ENCODE results near the gene ARSG. TPM values are rescaled to one million over a fixed set of nuclear protein-coding genes. Genes with fewer than 3 reads are reported as not detected.

The ARSG gene
- total and polyA plus RNA-seq, 2 of the 13 experiments (the other 11 are each of a cell fraction or from before 2014, with no cell fraction given): 3.7 to 15.2 TPM

DNA sequence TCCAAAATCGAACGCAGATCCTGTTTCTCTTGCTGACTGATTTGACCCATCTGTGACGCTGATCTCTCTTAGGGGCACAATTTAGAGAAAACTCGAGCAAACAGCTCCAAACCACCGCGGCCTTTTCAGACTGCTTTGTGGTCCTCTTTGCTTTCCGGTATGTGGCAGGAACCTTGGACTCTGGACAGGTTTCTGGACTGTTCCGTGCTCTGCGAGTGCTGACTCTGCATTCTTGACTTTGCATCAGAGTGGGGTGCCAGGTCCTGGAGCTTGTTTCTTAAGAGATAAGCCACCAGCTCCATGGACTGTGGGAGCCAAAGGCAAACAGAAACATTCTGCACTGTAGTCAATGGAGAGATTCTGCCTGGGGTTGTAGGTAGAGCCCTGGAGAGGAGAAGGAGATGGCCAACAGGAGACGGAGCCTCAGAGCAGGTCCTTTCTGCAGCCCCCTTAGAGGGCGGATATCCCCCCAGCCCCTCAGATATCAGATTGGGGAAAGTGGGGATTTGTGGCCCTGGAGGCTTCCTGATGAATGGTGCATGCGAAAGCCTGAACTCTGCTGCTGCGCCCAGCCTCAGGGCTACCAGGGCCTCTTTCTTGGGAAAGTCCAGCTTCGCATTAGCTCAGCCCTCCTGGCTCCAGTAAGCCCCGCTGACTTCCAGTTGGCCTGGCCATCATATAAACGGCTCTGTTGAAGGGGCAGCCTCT is 100.4 kb downstream of the ARSG start (continued):
- TF ChIP-seq PRDM4 (CRISPR knock-in tag; IDR thresholded peaks at IDR 0.05; ENCODE audit: borderline replicate concordance) (0 out of 2 replicates have a peak, but pooled peaks have one; percentile 61), ZNF225 (CRISPR knock-in tag; IDR thresholded peaks at IDR 0.05) (no peak), MED8 (CRISPR knock-in tag; IDR thresholded peaks at IDR 0.05; ENCODE audit: insufficient replicate concordance) (peak; percentile 51), MEIS1 (CRISPR knock-in tag; IDR thresholded peaks at IDR 0.05; ENCODE audit: borderline replicate concordance) (peak; percentile 29; the same call in 1 of the 2 replicates), ARNTL (CRISPR knock-in tag; IDR thresholded peaks at IDR 0.05) (peak; percentile 73), RARA (CRISPR knock-in tag; IDR thresholded peaks at IDR 0.05) (peak; percentile 80), NR0B2 (CRISPR knock-in tag; IDR thresholded peaks at IDR 0.05) (peak; percentile 36; the same call in 1 of the 2 replicates), CEBPG (CRISPR knock-in tag; IDR thresholded peaks at IDR 0.05) (peak; percentile 52), TCF7 (IDR thresholded peaks at IDR 0.05; ENCODE audit: low read depth) (peak; percentile 70), PHB2 (IDR thresholded peaks at IDR 0.05; ENCODE audit: partially characterized antibody) (no peak), HIC2 (CRISPR knock-in tag; IDR thresholded peaks at IDR 0.05; ENCODE audit: low read depth) (peak; percentile 73; the same call in 1 of the 2 replicates)
- TF ChIP-seq, protein P1, sequence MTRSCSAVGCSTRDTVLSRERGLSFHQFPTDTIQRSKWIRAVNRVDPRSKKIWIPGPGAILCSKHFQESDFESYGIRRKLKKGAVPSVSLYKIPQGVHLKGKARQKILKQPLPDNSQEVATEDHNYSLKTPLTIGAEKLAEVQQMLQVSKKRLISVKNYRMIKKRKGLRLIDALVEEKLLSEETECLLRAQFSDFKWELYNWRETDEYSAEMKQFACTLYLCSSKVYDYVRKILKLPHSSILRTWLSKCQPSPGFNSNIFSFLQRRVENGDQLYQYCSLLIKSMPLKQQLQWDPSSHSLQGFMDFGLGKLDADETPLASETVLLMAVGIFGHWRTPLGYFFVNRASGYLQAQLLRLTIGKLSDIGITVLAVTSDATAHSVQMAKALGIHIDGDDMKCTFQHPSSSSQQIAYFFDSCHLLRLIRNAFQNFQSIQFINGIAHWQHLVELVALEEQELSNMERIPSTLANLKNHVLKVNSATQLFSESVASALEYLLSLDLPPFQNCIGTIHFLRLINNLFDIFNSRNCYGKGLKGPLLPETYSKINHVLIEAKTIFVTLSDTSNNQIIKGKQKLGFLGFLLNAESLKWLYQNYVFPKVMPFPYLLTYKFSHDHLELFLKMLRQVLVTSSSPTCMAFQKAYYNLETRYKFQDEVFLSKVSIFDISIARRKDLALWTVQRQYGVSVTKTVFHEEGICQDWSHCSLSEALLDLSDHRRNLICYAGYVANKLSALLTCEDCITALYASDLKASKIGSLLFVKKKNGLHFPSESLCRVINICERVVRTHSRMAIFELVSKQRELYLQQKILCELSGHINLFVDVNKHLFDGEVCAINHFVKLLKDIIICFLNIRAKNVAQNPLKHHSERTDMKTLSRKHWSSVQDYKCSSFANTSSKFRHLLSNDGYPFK (CRISPR knock-in tag; IDR thresholded peaks at IDR 0.05; ENCODE audit: borderline replicate concordance): no peak; the same call in 1 of the 2 replicates
- TF ChIP-seq, protein P2, sequence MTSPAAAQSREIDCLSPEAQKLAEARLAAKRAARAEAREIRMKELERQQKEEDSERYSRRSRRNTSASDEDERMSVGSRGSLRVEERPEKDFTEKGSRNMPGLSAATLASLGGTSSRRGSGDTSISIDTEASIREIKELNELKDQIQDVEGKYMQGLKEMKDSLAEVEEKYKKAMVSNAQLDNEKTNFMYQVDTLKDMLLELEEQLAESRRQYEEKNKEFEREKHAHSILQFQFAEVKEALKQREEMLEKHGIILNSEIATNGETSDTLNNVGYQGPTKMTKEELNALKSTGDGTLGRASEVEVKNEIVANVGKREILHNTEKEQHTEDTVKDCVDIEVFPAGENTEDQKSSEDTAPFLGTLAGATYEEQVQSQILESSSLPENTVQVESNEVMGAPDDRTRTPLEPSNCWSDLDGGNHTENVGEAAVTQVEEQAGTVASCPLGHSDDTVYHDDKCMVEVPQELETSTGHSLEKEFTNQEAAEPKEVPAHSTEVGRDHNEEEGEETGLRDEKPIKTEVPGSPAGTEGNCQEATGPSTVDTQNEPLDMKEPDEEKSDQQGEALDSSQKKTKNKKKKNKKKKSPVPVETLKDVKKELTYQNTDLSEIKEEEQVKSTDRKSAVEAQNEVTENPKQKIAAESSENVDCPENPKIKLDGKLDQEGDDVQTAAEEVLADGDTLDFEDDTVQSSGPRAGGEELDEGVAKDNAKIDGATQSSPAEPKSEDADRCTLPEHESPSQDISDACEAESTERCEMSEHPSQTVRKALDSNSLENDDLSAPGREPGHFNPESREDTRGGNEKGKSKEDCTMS (CRISPR knock-in tag; conservative IDR thresholded peaks at IDR 0.05): no peak
- TF ChIP-seq, protein P3, sequence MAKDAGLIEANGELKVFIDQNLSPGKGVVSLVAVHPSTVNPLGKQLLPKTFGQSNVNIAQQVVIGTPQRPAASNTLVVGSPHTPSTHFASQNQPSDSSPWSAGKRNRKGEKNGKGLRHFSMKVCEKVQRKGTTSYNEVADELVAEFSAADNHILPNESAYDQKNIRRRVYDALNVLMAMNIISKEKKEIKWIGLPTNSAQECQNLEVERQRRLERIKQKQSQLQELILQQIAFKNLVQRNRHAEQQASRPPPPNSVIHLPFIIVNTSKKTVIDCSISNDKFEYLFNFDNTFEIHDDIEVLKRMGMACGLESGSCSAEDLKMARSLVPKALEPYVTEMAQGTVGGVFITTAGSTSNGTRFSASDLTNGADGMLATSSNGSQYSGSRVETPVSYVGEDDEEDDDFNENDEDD (CRISPR knock-in tag; IDR thresholded peaks at IDR 0.05; ENCODE audit: borderline replicate concordance): peak; percentile 45; the same call in 1 of the 2 replicates
